GM23338 (cell line): ENCODE results near the gene ASPSCR1. TPM values are rescaled to one million over a fixed set of nuclear protein-coding genes. Genes with fewer than 3 reads are reported as not detected.

Experiments used
- ATAC-seq: fragments of 200-7000 bp; cut with Tn5 transposase; 3 replicates; pipeline ENCODE4 v1.9.1; 2020
- DNase-seq: peaks from one replicate; pipeline ENCODE4 v3.0.0-alpha.2; 2015; ENCODE audit warnings: low spot score
- H2AFZ ChIP-seq: fragments of 200-600 bp; sonication (generic); 2 replicates; pipeline ENCODE4 v1.8.0; 2016; ENCODE audit warnings: antibody characterized with exemption, mild to moderate bottlenecking, moderate library complexity
- H3F3A ChIP-seq: fragments of 200-600 bp; sonication (generic); replicated peaks from 2 replicates; pipeline ENCODE4 v1.8.0; 2017; ENCODE audit warnings: antibody characterized with exemption, mixed run types, low read depth
- H3K27ac ChIP-seq: fragments of 200-600 bp; sonication (generic); 2 replicates; pipeline ENCODE4 v1.6.1; 2016; ENCODE audit warnings: low read depth
- H3K27me3 ChIP-seq: fragments of 200-600 bp; sonication (generic); 2 replicates; pipeline ENCODE4 v1.8.0; 2016; ENCODE audit warnings: mild to moderate bottlenecking, mixed run types, moderate library complexity; ENCODE audit not compliant: insufficient read depth
- H3K36me3 ChIP-seq: fragments of 200-600 bp; sonication (generic); 2 replicates; pipeline ENCODE4 v1.8.0; 2016; ENCODE audit warnings: mild to moderate bottlenecking; ENCODE audit not compliant: insufficient read depth
- H3K4me1 ChIP-seq: fragments of 200-600 bp; sonication (generic); 2 replicates; pipeline ENCODE4 v1.8.0; 2016; ENCODE audit warnings: mild to moderate bottlenecking, moderate library complexity; ENCODE audit not compliant: insufficient read depth
- H3K4me2 ChIP-seq: fragments of 200-600 bp; sonication (generic); 2 replicates; pipeline ENCODE4 v1.7.1; 2017; ENCODE audit warnings: mixed run types
- H3K4me3 ChIP-seq: fragments of 200-600 bp; sonication (generic); 2 replicates; pipeline ENCODE4 v1.6.1; 2016; ENCODE audit warnings: mixed run types
- H3K79me2 ChIP-seq: fragments of 200-600 bp; sonication (generic); replicated peaks from 2 replicates; pipeline ENCODE4 v1.8.0; 2017; ENCODE audit warnings: mild to moderate bottlenecking; ENCODE audit not compliant: insufficient read depth
- H3K9me2 ChIP-seq: fragments of 200-600 bp; sonication (generic); 2 replicates; pipeline ENCODE4 v1.8.0; 2017; ENCODE audit not compliant: insufficient read depth
- H4K20me1 ChIP-seq: fragments of 200-600 bp; sonication (generic); replicated peaks from 2 replicates; pipeline ENCODE4 v1.8.0; 2017; ENCODE audit warnings: mild to moderate bottlenecking; ENCODE audit not compliant: insufficient read depth
- H3K27ac Mint-ChIP-seq: 2 replicates; pipeline ENCODE4 v1.8.0; 2020; ENCODE audit warnings: inconsistent platforms, mild to moderate bottlenecking, moderate library complexity, mixed read lengths
- H3K27me3 Mint-ChIP-seq: 3 replicates; pipeline ENCODE4 v1.8.0; 2022; ENCODE audit warnings: low read depth, mild to moderate bottlenecking, moderate library complexity, mixed read lengths, inconsistent platforms; ENCODE audit not compliant: insufficient read depth, poor library complexity
- H3K36me3 Mint-ChIP-seq: 3 replicates; pipeline ENCODE4 v1.8.0; 2021; ENCODE audit warnings: low read depth, mild to moderate bottlenecking, inconsistent platforms, moderate library complexity, mixed read lengths
- H3K4me1 Mint-ChIP-seq: 3 replicates; pipeline ENCODE4 v1.8.0; 2020; ENCODE audit warnings: mild to moderate bottlenecking, inconsistent platforms, mixed read lengths
- H3K4me3 Mint-ChIP-seq: 3 replicates; pipeline ENCODE4 v1.8.0; 2021; ENCODE audit warnings: moderate library complexity, mild to moderate bottlenecking, inconsistent platforms, mixed read lengths
- H3K9me3 Mint-ChIP-seq: 3 replicates; pipeline ENCODE4 v1.8.0; 2020; ENCODE audit warnings: moderate library complexity, mild to moderate bottlenecking, inconsistent platforms, mixed read lengths
- CREB1 ChIP-seq: fragments of 250-450 bp; sonication (Bioruptor Pico); IDR thresholded peaks from 2 replicates; pipeline ENCODE4 v1.5.0; 2020; ENCODE audit warnings: low read depth, mild to moderate bottlenecking, moderate library complexity
- CTCF ChIP-seq, 2 experiments: fragments of 200-600 bp in 1 of 2; sonication (generic) in 1 of 2; conservative IDR thresholded peaks; 2 replicates each; pipeline versions ENCODE4 v1.5.1 to v1.6.1; 2016 to 2017; ENCODE audit warnings: antibody characterized with exemption in 2 of 2, low read depth in 2 of 2, mild to moderate bottlenecking in 2 of 2, moderate library complexity in 1 of 2
- EZH2phosphoT487 ChIP-seq: fragments of 200-600 bp; sonication (generic); IDR thresholded peaks from one replicate; pipeline ENCODE4 v1.8.1; 2018; ENCODE audit warnings: antibody characterized with exemption; ENCODE audit not compliant: unreplicated experiment
- JUNB ChIP-seq: IDR thresholded peaks from one replicate; pipeline ENCODE4 v1.6.1; 2016; ENCODE audit warnings: antibody characterized with exemption; ENCODE audit not compliant: unreplicated experiment
- NANOG ChIP-seq: IDR thresholded peaks from 2 replicates; pipeline ENCODE4 v1.6.1; 2016; ENCODE audit warnings: antibody characterized with exemption, borderline replicate concordance
- POLR2AphosphoS5 ChIP-seq: IDR thresholded peaks from 2 replicates; pipeline ENCODE4 v1.6.1; 2016; ENCODE audit warnings: antibody characterized with exemption, low read depth
- STAT1 ChIP-seq: IDR thresholded peaks from one replicate; pipeline ENCODE4 v1.6.1; 2016; ENCODE audit warnings: antibody characterized with exemption; ENCODE audit not compliant: unreplicated experiment
- ZNF114 ChIP-seq: fragments of 250-450 bp; sonication (Bioruptor Pico); IDR thresholded peaks from 2 replicates; pipeline ENCODE4 v1.5.0; 2020; ENCODE audit warnings: mild to moderate bottlenecking, moderate library complexity
- ZNF331 ChIP-seq: fragments of 250-450 bp; sonication (Bioruptor Pico); IDR thresholded peaks from 2 replicates; pipeline ENCODE4 v1.5.0; 2020; ENCODE audit warnings: low read depth, mild to moderate bottlenecking, moderate library complexity
- polyA plus RNA-seq: library from polyadenylated mRNA; unstranded; fragments of >200 nt; fragmentation: Nextera tagmentation; extraction: Ambion mirVana; gene quantifications from 2 replicates; pipeline ENCODE4 v1.2.1, GENCODE V29; 2016
- total RNA-seq: library from RNA; depleted of rRNA; stranded (reverse); fragments of >200 nt; shearing (Covaris generic); gene quantifications from 2 replicates; pipeline ENCODE4 v1.2.3, GENCODE V29; 2014
- TF ChIP-seq, protein P1 (sequence below): IDR thresholded peaks from one replicate; pipeline ENCODE4 v1.6.1; 2018; ENCODE audit warnings: antibody characterized with exemption; ENCODE audit not compliant: unreplicated experiment
- TF ChIP-seq, protein P2 (sequence below): IDR thresholded peaks from 2 replicates; pipeline ENCODE4 v1.6.1; 2016; ENCODE audit warnings: antibody characterized with exemption

Gene ASPSCR1
- total and polyA plus RNA-seq, 2 experiments from 2014 or later = 44.2 to 46.9 TPM

DNA sequence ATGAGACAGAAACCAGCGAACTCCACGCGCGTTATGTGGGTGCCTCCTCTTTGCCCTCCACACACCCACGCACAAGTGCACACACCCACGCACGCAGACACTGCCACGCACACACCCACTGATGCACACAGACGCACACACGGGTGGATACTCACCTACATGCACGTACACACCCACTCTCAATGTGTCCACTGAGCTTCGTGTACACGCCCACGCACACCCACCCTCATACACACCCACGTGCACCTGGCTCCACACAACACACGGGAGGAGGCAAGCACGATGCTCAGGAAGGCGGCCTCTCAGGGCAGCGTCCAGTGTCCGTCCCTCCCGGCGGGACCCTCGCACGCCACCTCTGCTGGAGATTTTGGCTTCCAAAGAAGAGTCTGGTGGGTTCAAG, 70.0 kb downstream of the ASPSCR1 start:
- TF ChIP-seq JUNB (no peak), STAT1 (no peak), EZH2phosphoT487 (no peak), CREB1 (CRISPR knock-in tag) (no peak), POLR2AphosphoS5 (no peak)
- TF ChIP-seq, protein P1, sequence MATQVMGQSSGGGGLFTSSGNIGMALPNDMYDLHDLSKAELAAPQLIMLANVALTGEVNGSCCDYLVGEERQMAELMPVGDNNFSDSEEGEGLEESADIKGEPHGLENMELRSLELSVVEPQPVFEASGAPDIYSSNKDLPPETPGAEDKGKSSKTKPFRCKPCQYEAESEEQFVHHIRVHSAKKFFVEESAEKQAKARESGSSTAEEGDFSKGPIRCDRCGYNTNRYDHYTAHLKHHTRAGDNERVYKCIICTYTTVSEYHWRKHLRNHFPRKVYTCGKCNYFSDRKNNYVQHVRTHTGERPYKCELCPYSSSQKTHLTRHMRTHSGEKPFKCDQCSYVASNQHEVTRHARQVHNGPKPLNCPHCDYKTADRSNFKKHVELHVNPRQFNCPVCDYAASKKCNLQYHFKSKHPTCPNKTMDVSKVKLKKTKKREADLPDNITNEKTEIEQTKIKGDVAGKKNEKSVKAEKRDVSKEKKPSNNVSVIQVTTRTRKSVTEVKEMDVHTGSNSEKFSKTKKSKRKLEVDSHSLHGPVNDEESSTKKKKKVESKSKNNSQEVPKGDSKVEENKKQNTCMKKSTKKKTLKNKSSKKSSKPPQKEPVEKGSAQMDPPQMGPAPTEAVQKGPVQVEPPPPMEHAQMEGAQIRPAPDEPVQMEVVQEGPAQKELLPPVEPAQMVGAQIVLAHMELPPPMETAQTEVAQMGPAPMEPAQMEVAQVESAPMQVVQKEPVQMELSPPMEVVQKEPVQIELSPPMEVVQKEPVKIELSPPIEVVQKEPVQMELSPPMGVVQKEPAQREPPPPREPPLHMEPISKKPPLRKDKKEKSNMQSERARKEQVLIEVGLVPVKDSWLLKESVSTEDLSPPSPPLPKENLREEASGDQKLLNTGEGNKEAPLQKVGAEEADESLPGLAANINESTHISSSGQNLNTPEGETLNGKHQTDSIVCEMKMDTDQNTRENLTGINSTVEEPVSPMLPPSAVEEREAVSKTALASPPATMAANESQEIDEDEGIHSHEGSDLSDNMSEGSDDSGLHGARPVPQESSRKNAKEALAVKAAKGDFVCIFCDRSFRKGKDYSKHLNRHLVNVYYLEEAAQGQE = no peak
- TF ChIP-seq, protein P2, sequence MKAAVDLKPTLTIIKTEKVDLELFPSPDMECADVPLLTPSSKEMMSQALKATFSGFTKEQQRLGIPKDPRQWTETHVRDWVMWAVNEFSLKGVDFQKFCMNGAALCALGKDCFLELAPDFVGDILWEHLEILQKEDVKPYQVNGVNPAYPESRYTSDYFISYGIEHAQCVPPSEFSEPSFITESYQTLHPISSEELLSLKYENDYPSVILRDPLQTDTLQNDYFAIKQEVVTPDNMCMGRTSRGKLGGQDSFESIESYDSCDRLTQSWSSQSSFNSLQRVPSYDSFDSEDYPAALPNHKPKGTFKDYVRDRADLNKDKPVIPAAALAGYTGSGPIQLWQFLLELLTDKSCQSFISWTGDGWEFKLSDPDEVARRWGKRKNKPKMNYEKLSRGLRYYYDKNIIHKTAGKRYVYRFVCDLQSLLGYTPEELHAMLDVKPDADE = no peak
- no peaks in the 10 kb centered on the region for H3K9me3 Mint-ChIP-seq
- Histone ChIP-seq H3K36me3 (no peaks in the 10 kb centered on the region), H3K4me2 (no peak overlapping the region), H3K9me2 (no peaks in the 10 kb centered on the region), H3K79me2 (peaks cover 3% of the 10 kb centered on the region; the same call in 1 of the 2 replicates), H4K20me1 (peaks cover under 1% of the 10 kb centered on the region; the same call in 1 of the 2 replicates), H3K27me3 (no peaks in the 10 kb centered on the region), H3K4me1 (no peaks in the 10 kb centered on the region), H3K4me3 (no peak overlapping the region), H3F3A (no peaks in the 10 kb centered on the region), H3K27ac (no peak overlapping the region), H2AFZ (no peak overlapping the region)
- H3K27me3 Mint-ChIP-seq = peaks cover 6% of the 10 kb centered on the region
- H3K27ac Mint-ChIP-seq = no peak overlapping the region
- no peak overlapping the region; the same call in 2 of the 3 replicates for H3K4me3 Mint-ChIP-seq
- peaks cover 8% of the 10 kb centered on the region for H3K36me3 Mint-ChIP-seq
- ATAC-seq (no peak), DNase-seq (no peak)
- H3K4me1 Mint-ChIP-seq = peaks cover 8% of the 10 kb centered on the region

GRCh38 chr17:82047914-82048570, 70.6 kb downstream of the ASPSCR1 start:
- H3K4me1 Mint-ChIP-seq = peaks cover 3% of the 10 kb centered on the region; the same call in 2 of the 3 replicates
- Histone ChIP-seq H4K20me1 (peaks cover 7% of the 10 kb centered on the region; the same call in 1 of the 2 replicates), H3K27ac (no peak overlapping the region), H3K27me3 (no peaks in the 10 kb centered on the region), H2AFZ (no peak overlapping the region), H3K4me3 (no peak overlapping the region), H3K9me2 (no peaks in the 10 kb centered on the region), H3K4me2 (no peak overlapping the region), H3K79me2 (peaks cover 9% of the 10 kb centered on the region; the same call in 1 of the 2 replicates), H3F3A (0 out of 2 replicates have a peak, but pooled peaks cover under 1% of the 10 kb centered on the region), H3K4me1 (no peaks in the 10 kb centered on the region), H3K36me3 (no peaks in the 10 kb centered on the region)
- no peak overlapping the region for H3K27ac Mint-ChIP-seq
- no peak overlapping the region; the same call in 2 of the 3 replicates for H3K4me3 Mint-ChIP-seq
- peaks cover 8% of the 10 kb centered on the region for H3K36me3 Mint-ChIP-seq
- peaks cover 4% of the 10 kb centered on the region for H3K27me3 Mint-ChIP-seq
- ATAC-seq (no peak), DNase-seq (no peak)
- H3K9me3 Mint-ChIP-seq = no peaks in the 10 kb centered on the region
- no peak for TF ChIP-seq ZNF114 (CRISPR knock-in tag)
- no peak for TF ChIP-seq CTCF (conservative IDR thresholded peaks at IDR 0.05; ENCODE audit: low read depth in 2 of 2)
- no peak for TF ChIP-seq EZH2phosphoT487
- no peak for TF ChIP-seq NANOG
- TF ChIP-seq JUNB = no peak
- no peak for TF ChIP-seq ZNF331
- TF ChIP-seq POLR2AphosphoS5 = no peak
